SKM-1 (cell line): ENCODE measurements around the gene CTDSP2.
"Not testable (repeated sequence)": the region's sequence is repeated elsewhere in the genome, so short reads cannot be mapped to it uniquely, and the experiment has no call there.

Experiments
- DNase-seq: peaks from one replicate; lab custom pipeline; 2025; ENCODE audit not compliant: unreplicated experiment; lab: John Stamatoyannopoulos, UW

CTDSP2 gene

DNA sequence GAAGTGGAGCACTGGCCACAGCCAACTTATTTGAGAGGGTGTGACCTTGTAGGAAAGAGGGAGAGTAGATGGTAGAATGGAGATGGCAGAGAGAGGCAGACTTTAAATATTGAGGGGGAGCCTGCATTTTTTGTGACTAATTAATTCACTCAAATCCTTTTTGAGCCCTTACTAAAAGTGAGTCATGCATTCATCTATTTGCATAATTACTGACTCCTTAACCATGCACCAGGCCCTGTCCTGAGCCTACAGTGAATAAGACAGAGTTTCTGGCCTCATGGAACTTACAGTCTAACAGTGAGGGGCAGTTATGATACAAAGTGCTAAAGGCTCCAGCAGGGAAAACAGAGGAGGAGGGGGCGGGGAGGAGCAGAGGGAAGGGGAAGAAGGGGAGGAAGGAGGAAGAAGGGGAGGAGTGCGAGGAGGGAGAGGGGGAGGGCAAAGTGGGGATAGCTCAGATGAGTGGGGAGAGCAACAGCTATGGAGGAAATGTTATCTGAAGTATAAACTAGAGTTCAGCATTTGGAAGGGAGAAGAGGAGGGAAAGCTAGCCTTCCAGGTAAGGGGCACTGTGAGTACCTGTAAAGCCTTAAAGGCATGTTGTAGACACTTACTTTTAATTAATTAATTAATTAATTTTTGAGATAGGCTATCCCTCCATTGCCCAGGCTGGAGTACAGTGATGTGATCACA lies 7.5 kb upstream of the CTDSP2 start:
- no peak for DNase-seq

DNA sequence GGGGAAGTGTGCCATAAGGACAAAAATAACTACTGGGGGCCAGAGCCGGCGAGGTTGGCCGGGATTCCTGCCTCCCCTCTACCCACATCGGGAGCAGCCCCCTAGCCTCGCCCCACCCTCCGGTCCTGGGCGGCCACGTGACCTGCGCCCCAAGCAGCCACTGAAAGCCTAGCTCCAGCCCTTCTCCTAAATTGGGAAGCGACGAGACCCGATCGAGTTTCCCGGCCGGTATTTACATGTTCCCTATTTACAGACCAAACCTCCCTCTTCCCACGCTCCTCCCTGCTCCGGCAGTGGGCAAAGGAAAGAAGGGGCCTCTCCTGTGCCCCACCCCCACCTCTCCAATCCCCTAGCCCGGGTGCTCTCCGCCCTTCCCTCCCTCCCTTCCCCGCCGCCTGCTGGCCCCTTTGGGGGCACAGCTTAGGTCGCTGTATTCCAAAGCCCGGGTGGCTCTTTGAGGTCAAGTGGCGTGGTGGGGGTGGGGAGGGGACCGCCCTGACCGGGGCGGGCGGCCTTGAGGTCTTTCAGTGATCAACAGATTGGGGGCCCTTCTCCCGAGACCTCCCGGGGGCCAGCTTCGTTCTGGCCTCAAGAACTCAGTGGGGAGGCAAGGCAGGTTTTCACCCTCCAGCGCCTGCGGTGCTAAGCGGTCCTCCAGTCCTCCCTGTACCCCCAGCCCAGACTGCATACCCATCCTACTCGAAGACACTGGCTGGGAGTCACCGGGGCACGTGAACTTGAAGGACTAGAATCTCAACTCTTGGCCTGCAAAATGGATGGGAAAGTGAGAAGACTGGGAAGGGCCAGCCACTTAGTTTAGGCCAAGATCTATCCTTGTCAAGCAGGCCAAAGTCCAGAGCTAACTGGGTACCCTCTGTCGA lies 6.3 kb upstream of the CTDSP2 start:
- no peak for DNase-seq

DNA sequence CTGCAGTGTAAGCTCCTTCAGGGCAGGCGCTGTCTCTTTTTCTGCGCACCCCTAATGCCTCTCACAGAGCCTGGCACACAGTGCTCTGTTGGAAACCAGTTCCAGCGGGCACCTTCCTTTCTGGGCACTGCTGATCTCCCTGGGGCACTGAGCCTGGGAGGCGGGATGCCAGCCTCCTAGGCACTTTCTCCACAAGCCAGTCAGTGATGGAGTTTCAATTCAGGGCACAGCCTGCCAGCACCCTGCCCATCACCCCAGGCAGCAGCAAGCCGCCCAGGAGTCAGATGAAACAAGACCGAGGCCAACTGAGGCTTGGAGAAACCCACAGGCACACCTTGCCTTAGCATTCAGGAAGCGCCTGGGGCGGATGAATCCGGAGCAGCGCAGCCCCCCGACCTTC lies 5.7 kb upstream of the CTDSP2 start:
- no peak for DNase-seq

DNA sequence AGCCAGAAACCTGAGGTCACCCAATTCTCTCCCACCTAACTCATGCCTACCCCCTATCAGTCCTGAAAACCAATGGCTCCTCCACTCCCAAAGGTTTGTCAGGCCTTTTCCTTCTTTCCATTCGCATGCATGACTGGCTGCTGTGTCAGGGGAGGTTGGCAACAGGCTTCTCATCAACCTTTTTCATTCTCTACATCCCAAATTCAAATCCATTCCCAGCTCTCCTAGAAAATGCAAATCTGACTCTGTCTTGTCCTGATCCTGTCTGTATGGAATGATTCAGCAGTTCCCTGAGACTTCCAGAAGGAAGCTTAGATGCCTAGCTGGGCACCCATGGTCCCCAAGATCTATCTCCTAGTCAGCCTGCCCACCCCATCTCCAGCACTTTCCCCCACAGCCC lies 5.0 kb upstream of the CTDSP2 start:
- no peak for DNase-seq

DNA sequence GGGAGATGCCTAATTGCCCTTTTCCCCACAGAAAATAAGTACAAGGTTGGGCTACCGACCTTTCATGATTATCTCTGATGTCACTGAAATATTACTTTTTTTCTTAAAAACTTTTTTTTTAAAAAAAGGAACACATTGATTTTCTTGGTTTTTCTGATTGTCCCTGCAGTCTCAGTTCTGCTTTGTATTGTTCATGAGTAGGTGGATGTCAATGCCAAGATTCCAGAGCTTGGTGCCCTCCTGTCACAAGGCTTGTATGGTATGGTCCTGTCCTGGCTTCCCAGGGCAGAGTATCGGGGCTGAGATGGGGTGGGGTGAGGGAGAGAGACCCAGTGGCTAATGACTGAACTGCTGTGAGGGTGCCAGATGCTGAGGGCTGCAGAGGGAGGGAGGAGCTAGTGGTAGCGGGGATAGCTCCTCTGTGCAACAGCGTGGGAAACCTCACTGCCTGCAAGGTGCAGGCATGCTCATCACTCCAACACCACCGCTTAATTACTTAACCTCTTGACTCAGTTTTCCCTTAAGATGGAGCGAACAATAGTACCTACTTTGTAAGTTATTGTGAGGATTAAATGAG lies 4.4 kb upstream of the CTDSP2 start:
- DNase-seq: no peak

DNA sequence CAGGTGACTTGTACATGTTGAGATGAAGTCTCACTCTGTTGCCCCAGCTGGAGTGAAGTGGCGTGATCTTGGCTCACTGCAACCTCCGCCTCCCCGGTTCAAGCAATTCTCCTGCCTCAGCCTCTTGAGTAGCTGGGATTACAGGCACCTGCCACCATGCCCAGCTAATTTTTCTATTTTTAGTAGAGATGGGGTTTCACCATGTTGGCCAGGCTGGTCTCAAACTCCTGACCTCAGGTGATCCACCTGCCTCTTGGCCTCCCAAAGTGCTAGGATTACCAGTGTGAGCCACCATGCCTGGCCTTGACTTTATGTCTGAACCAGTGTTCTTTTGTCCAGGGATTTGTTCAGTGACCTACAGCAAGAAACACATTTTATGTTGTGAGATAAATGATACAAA lies 2.9 kb upstream of the CTDSP2 start:
- DNase-seq: not testable (repeated sequence)

DNA sequence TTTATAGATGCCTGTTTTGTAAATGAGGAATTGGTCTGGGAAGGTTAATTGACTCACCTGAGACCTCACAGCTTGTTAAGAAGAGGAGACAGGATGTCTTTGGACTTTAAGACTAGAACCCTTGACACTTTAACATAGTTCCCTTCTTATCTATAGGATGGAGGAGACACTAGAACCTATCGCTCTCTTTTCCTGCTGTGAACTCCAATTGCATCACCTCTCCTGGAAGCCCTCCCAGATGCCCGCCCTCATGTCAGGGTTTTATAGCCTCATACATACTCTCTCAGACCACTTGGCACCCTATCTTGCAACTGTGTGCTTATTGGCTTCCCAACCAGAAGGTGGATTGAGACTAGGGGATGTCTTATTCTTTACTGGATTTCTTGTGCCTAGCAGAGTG lies 2.5 kb upstream of the CTDSP2 start:
- DNase-seq: no peak

DNA sequence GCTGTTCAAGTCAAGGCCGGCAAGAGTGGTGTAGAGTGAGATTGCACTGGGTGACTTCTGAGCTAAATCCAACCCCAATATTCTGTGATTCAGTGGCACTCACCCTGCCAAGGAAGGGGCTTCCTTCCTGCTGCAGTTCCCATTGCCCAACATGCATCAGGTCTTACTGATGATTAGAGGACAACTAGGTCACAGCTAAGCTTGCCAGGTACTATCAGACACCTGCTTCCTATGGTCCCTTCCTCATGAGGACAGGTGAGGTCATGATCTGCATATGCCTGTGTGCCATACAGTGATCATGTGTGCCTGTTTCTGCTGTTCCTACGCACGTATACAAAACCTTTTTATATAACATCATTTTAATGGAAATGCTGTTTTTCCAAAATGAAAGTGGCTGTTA lies 1.7 kb upstream of the CTDSP2 start:
- no peak for DNase-seq

DNA sequence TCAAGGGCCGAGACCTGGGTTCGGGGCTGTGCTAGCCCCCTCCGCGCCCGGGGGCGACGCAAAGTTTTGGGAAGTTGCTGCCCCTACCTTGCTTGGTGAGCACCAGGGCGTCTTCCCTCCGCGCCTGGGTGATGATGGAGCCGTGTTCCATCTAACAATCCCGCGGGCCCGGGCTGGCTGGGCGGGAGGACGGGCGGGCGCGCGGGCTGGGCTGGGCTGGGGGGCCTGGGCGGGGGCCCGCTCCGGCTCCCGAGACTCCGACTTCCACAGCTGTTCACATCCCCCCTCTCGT lies 298 bp downstream of the CTDSP2 start:
- DNase-seq: no peak

DNA sequence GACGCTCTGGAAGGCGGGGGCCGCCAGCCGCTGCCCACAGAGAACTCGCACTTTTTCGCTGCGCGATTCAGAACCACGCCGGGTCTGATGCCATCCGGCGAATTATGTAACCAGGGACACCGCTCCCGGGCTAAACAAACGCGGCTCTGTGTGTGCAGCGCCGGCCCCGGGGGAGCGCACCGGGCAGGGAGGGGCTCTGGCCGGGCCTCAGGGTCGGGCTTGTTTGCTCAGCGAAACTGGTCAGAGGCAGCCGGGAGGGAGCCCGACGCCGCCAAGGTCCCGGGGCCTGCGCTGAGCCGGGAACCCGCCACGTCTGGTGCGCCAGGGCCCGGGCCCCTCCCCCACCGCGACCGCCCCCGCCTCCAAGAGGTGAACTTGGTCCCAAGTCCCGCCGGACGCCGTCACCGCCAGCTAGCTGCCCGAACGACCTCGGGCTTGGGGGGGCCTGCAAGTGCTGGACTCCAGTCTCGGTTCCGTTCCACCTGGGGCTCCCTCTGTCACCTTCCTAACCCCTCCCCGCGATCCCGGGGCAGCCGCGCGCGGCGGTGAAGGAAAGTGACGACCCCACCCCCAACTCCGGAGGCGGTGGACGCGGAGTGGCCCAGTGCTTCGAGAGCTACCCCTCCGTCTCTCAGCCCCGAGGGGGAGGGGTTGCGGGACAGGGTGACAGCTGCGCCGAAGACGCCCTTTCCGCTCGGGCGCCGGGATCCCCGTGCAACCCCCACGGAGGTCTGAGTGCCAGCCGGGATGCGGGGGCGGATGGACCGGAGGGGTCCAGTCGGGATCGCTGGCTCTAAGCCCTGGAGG lies 848 bp downstream of the CTDSP2 start:
- no peak for DNase-seq

DNA sequence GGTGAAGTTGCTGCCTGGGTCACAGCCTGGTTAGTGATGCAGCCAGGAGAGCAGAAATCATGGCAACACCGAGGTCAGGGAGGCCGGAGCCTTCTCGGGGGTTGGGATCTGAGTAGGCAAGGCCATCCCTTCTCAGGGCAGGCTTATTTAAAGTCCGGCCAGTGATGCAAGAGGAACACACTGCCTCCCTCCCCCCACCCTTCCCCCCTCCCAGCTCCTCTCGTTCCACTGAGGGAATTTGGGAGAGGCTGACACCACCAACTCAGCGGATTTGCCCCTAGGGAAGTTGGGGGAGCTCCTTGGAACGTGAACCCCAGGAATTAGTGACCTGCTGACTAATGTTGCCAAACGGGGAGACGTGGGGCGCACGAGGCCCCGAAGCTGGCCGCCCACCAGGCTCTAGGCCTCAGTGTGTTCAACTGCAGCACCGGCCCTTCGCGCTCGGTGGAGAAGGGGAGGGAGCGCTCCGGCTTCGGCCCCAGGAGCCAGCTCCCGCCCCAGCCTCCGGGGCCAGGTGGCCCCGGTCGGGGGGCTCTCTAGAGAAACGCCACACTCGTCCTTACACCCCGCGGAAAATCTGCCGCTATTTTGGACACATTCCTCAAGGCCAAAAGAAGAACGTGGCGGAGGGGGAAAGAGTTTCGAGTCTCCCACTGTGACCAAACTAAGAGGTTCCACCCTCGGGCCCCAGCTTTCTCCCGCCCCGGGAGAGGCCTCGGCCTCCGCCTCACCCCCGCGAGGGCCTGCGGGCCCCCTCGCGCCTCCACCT lies 1.6 kb downstream of the CTDSP2 start:
- no peak for DNase-seq

DNA sequence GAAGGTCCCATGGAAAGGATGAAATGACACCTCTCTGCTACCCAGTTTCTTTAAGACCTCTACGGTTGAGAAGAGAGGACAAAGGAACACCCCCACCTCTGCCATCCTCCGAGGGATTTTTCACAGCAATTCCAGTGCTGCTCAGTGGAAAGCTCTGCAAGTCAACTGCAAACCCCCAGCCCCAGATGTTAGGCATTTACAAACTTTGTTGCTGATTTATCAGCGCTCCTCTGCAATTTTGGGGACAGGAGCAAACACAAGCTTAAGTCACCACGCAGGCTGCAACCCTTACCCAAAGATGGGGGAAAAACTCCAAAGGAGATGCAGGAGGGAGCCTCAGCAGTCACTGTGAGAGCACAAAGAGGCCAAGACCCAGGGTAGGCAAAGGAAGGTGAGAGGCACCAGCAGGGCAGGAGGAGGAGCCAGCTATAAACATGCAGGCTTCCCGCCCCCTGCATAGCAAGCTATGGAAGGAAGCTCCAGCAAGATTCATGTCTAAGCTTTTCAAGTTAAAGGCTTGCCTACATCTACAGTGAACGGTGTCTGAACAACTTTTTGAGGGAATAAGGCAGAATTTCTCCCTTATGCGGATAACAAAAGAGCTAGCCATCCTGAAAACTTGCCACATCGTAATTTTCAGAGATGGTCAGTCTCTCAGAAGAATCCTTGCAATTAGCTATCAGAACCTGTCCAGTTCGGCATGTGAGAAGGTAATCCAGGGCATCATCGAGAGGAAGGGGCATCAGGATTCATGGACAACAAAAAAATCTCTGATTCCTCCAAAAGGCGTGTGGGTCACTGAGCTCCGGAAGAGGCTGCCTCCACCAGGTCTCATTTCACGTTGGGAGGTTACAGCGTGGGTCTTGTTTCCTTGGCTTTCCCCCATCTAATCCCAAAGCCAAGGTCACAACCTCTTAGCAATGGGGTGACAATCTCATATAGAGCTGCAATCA lies 3.9 kb downstream of the CTDSP2 start:
- DNase-seq: no peak

DNA sequence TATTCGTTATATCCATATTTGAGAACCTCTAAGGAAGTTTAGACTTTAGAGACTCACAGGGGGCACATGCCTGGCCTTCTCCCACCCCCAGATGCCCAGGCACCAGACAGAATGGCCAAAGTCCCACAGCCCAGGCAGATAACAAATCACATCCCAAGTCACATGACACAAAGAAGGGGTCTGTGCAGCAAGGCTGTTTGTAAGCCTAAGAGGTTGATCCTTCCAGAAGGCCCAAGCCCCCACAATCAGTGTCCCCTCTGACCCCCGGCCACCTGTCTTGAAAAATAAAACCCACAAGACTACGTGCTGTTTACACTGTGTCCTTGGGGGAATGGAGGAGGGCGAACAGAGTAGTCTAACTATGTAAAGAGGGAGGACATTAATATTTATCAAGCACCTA lies 5.1 kb downstream of the CTDSP2 start:
- DNase-seq: no peak

DNA sequence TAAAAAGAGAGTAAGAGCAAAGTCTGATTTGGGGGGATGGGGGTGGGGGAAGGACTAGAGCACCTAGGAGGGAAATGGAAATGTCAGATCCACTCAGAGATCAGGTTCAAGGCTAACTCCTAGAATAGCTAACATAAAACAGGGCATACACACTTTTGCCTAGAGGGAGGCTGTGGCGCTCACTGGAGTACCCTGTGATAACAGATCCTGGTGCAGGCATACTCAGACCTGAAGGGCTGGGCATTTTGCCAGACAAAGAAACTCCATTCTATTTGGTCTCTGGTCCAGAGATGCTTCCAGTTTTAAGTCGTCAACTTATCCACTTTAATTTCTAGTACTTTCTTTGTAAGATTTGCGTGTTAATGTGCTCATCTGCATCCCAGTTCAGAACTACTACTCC lies 5.8 kb downstream of the CTDSP2 start:
- no peak for DNase-seq

DNA sequence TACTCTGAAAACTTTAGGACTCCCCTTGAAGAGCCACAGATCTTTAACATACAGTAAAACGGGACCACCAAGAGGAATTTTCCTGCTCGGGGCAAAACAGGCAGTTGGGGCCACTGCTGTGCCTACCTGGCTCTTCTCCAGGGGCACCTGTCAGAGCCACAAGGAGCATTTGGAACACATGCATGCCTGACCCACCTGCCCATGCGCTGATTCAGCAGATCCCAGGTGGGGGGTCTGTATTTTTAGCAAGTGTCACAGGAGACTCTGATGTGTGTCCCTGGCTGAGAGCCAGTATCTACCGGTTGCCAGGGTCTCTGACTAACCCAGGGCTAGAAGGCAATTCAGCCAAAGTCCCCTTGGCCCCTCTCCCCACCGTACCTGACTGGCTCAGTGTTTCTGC lies 6.5 kb downstream of the CTDSP2 start:
- no peak for DNase-seq

DNA sequence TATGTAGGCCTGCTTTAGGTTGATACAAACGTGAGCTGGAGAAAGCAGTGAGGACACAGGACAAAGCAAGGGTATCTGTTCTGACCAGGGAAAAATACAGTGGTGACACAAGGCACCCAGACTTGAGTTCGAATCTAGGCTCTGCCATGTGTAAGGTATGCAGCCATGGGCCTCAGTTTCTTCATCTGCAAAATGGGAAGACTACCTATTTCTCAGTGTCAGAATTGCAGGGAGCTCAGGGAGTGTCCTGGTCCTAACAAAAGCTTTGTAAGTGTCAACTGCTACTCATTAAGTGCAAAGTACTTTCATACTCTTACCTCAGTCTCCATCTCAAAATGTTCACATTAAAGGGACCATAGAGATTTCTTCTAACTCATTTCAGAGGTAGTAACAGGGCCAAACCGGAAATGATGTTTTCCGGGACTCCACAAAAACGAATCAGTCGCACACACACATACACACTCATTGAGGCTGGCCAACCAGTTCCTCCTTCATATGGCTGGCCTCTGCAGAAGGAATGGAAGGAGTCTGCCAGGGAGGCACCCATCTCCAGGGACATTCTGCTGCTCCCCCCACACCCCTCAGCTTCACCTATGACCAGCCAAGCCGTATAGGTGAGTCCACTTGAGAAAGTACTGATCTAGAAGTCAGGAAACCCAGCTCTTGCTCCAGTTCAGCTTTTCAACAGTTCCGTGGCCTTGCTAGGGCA lies 7.8 kb downstream of the CTDSP2 start:
- DNase-seq: no peak

DNA sequence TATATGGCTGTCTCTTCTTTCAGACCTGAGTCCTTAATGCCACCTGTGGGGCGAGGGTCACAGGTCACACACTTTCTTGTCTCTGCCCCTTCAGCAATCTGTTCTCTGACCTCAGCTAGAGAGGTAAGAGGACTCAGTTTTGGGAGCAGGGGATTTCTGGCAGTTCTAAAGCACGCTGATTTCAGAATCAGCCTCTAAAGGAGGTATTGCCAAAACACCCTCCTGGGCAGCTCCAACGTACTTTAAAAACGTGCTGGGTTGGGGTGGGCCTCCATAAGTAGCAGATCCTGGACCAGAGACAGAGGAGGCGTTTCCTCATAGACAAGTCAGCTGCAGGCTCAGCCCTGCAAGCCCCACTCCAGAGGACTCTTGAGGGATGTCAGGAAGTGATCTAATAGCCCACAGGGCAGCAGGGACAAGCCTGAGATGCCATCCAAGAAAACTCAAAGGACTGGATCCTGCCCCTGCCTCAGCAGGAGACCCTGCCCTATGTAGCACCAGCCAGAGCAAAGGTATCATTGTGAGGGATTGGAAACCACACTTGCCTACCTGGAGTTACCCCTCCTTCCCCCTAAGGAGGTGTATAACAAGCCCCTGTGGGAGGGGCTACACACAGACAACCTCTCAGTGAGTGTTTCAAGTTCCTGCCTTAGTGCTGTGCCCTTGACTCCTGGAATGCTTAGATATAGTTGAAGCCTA lies 8.5 kb downstream of the CTDSP2 start:
- no peak for DNase-seq
